Keratinocyte (primary cell): ENCODE data around the gene MYO16.

Source experiments
- CTCF ChIP-seq, 3 experiments: IDR thresholded peaks in 1 of 3; conservative IDR thresholded peaks in 1 of 3; optimal IDR thresholded peaks in 1 of 3; 2 replicates in 2 of 3; 3 replicates in 1 of 3; pipeline versions ENCODE3 to v1.5.1; 2011; ENCODE audit warnings: low read length in 3 of 3, mild to moderate bottlenecking in 3 of 3, moderate library complexity in 2 of 3, control low read depth in 1 of 3, inconsistent platforms in 1 of 3; ENCODE audit not compliant: insufficient read depth in 2 of 3; ENCODE audit errors: extremely low read depth in 1 of 3
- EZH2 ChIP-seq: IDR thresholded peaks from one replicate; pipeline ENCODE4 v1.6.1; 2012; ENCODE audit warnings: inconsistent platforms, mild to moderate bottlenecking, low read length, moderate library complexity

GRCh38 chr13:108858676-108859075 lies 229.3 kb downstream of the MYO16 start:
- no peak for TF ChIP-seq CTCF (optimal IDR thresholded peaks at IDR 0.05 in 1 of 3, IDR thresholded peaks at IDR 0.05 in 1 of 3, conservative IDR thresholded peaks at IDR 0.05 in 1 of 3; ENCODE audit: extremely low read depth in 1 of 3, insufficient read depth in 2 of 3, low read length in 3 of 3)
- no peak for TF ChIP-seq EZH2
